Fibroblast of lung (primary cell): ENCODE data around the gene KLRF1.

Source experiments
- EZH2 ChIP-seq: IDR thresholded peaks from 2 replicates; pipeline ENCODE4 v1.5.1; 2012; ENCODE audit warnings: low read length, control low read depth, mild to moderate bottlenecking; ENCODE audit errors: missing control alignments
- TF ChIP-seq, protein P1 (sequence below), 2 donors: IDR thresholded peaks in 1 of 2; conservative IDR thresholded peaks in 1 of 2; 1 replicate in 1 of 2; 2 replicates in 1 of 2; pipeline ENCODE4 v1.5.1; 2011 to 2012; ENCODE audit warnings: low read length in 2 of 2, control low read depth in 1 of 2, inconsistent platforms in 1 of 2, low read depth in 1 of 2, mild to moderate bottlenecking in 1 of 2

DNA sequence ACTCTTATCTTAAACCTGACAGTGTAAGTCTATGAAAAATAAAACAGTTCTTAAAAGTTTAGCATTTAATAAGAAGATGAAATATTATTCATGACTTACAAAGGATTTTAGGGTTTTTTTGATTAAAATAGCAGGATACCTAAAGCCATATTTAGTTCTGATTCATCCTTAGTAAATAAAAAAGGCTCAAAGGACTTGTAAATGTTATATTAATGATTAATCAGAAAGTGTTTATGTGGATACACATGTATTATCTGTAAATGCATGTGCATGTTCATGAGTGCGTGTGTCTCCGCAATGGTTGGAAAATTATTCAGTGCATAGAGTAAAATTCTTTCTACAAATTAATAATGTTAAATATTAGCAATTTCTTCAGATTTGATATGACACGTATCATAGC, 4.4 kb downstream of the KLRF1 start:
- TF ChIP-seq EZH2, result no peak
- TF ChIP-seq, protein P1, sequence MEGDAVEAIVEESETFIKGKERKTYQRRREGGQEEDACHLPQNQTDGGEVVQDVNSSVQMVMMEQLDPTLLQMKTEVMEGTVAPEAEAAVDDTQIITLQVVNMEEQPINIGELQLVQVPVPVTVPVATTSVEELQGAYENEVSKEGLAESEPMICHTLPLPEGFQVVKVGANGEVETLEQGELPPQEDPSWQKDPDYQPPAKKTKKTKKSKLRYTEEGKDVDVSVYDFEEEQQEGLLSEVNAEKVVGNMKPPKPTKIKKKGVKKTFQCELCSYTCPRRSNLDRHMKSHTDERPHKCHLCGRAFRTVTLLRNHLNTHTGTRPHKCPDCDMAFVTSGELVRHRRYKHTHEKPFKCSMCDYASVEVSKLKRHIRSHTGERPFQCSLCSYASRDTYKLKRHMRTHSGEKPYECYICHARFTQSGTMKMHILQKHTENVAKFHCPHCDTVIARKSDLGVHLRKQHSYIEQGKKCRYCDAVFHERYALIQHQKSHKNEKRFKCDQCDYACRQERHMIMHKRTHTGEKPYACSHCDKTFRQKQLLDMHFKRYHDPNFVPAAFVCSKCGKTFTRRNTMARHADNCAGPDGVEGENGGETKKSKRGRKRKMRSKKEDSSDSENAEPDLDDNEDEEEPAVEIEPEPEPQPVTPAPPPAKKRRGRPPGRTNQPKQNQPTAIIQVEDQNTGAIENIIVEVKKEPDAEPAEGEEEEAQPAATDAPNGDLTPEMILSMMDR (conservative IDR thresholded peaks at IDR 0.05 in 1 of 2, IDR thresholded peaks at IDR 0.05 in 1 of 2; ENCODE audit: low read depth in 1 of 2, low read length in 2 of 2), result no peak
